Measurements from ENCODE around the gene FCHSD2.

- TF ChIP-seq CTCF (IDR thresholded peaks at IDR 0.05; ENCODE audit: low read depth, low read length, missing input control) (no peak), FOXA1 (IDR thresholded peaks at IDR 0.05) (no peak), TAF1 (conservative IDR thresholded peaks at IDR 0.05) (no peak), ZBTB33 (IDR thresholded peaks at IDR 0.05) (no peak), YY1 (IDR thresholded peaks at IDR 0.05) (no peak)
- TF ChIP-seq, protein P1, sequence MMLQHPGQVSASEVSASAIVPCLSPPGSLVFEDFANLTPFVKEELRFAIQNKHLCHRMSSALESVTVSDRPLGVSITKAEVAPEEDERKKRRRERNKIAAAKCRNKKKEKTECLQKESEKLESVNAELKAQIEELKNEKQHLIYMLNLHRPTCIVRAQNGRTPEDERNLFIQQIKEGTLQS (IDR thresholded peaks at IDR 0.05) = no peak
Measured at GRCh38 chr11:72962717-72963116, 179.4 kb downstream of the FCHSD2 start.

Data from liver (tissue), 3 donors.